Natural killer cell (primary cell): Measurements from ENCODE around the gene RPS6KA1. TPM values are rescaled to one million over a fixed set of nuclear protein-coding genes. Genes with fewer than 3 reads are reported as not detected.
A peak's percentile ranks its signal among the peaks of the same experiment; 100 is the strongest.

Experiments used
- ATAC-seq, 3 donors: fragments of 150-1000 bp in 2 of 3; fragments of 200-7000 bp in 1 of 3; cut with Tn5 transposase; 1 replicate in 1 of 3; 2 replicates in 2 of 3; pipeline ENCODE4 v1.10.0; 2021; ENCODE audit warnings: mild to moderate bottlenecking in 2 of 3, moderate library complexity in 2 of 3
- DNase-seq, 2 donors: peaks; one replicate each; pipeline versions ENCODE4 v3.0.0 to v3.0.0-alpha.2; 2013 to 2021; ENCODE audit warnings: mixed read lengths in 1 of 2
- H3K27ac ChIP-seq: one replicate; pipeline ENCODE4 v1.5.1; 2013; ENCODE audit warnings: mild to moderate bottlenecking, low read length
- H3K27me3 ChIP-seq: one replicate; pipeline ENCODE4 v1.6.1; 2013; ENCODE audit warnings: low read length; ENCODE audit not compliant: control insufficient read depth, insufficient read depth
- H3K36me3 ChIP-seq: one replicate; pipeline ENCODE4 v1.6.1; 2013; ENCODE audit warnings: low read length; ENCODE audit not compliant: control insufficient read depth, insufficient read depth
- H3K4me1 ChIP-seq: one replicate; pipeline ENCODE4 v1.6.1; 2013; ENCODE audit warnings: low read length; ENCODE audit not compliant: control insufficient read depth, insufficient read depth
- H3K4me3 ChIP-seq: one replicate; pipeline ENCODE4 v1.5.1; 2013; ENCODE audit warnings: low read length
- H3K9me3 ChIP-seq: one replicate; pipeline ENCODE4 v1.6.1; 2013; ENCODE audit warnings: low read length; ENCODE audit not compliant: control insufficient read depth, insufficient read depth
- H3K27ac Mint-ChIP-seq, 2 donors: one replicate each; pipeline ENCODE4 v1.8.0; 2022; ENCODE audit warnings: mild to moderate bottlenecking in 2 of 2, mixed read lengths in 2 of 2, moderate library complexity in 1 of 2
- H3K27me3 Mint-ChIP-seq, 2 donors: one replicate each; pipeline ENCODE4 v1.8.0; 2022; ENCODE audit warnings: low read depth in 2 of 2, mixed read lengths in 2 of 2
- H3K36me3 Mint-ChIP-seq: one replicate; pipeline ENCODE4 v1.8.0; 2022; ENCODE audit warnings: mixed read lengths
- H3K4me1 Mint-ChIP-seq, 2 donors: one replicate each; pipeline ENCODE4 v1.8.0; 2022; ENCODE audit warnings: mixed read lengths in 2 of 2
- H3K4me3 Mint-ChIP-seq: one replicate; pipeline ENCODE4 v1.8.0; 2022; ENCODE audit warnings: mild to moderate bottlenecking, moderate library complexity, mixed read lengths
- H3K9me3 Mint-ChIP-seq, 2 donors: one replicate each; pipeline ENCODE4 v1.8.0; 2022; ENCODE audit warnings: mixed read lengths in 2 of 2
- WGBS: methylation state at CpG from one replicate; pipeline ENCODE4 v1.1.7; 2013; ENCODE audit warnings: missing lambda C conversion rate; ENCODE audit not compliant: insufficient coverage; 5-methylcytosine and 5-hydroxymethylcytosine counted together
- intact Hi-C: fragments of 100-400 bp; cut with micrococcal nuclease; formaldehyde crosslinking; loops from one replicate; pipeline ENCODE4 v1.14.2; 2022
- total RNA-seq, 4 donors: library from RNA; stranded (reverse); fragments of 120-200 nt in 1 of 4; gene quantifications; one replicate each; pipeline versions ENCODE4 v1.2.3 to v1.2.4, GENCODE V29; 2013 to 2022
- TF ChIP-seq, protein P1 (sequence below): fragments of 200-600 bp; IDR thresholded peaks from one replicate; pipeline ENCODE4 v1.8.0; 2022; ENCODE audit warnings: antibody characterized with exemption

Gene RPS6KA1
- total RNA-seq, 3 donors from 2014 or later (not counting 1 experiment from before 2014, with no cell fraction given) = 191 to 226 (median 215) TPM

GRCh38 chr1:26598890-26599289, 69.3 kb downstream of the RPS6KA1 start:
- peaks cover 5% of the 10 kb centered on the region for H3K36me3 Mint-ChIP-seq
- ATAC-seq = no peak
- no peaks in the 10 kb centered on the region for H3K36me3 ChIP-seq
- WGBS = 22% methylated on average over 3 of the region's 3 CpGs
- intact Hi-C loops = no loop called here
- no peaks in the 10 kb centered on the region for H3K9me3 ChIP-seq
- no peak overlapping the region for H3K27ac ChIP-seq
- TF ChIP-seq, protein P1, sequence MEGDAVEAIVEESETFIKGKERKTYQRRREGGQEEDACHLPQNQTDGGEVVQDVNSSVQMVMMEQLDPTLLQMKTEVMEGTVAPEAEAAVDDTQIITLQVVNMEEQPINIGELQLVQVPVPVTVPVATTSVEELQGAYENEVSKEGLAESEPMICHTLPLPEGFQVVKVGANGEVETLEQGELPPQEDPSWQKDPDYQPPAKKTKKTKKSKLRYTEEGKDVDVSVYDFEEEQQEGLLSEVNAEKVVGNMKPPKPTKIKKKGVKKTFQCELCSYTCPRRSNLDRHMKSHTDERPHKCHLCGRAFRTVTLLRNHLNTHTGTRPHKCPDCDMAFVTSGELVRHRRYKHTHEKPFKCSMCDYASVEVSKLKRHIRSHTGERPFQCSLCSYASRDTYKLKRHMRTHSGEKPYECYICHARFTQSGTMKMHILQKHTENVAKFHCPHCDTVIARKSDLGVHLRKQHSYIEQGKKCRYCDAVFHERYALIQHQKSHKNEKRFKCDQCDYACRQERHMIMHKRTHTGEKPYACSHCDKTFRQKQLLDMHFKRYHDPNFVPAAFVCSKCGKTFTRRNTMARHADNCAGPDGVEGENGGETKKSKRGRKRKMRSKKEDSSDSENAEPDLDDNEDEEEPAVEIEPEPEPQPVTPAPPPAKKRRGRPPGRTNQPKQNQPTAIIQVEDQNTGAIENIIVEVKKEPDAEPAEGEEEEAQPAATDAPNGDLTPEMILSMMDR = no peak
- no peak for DNase-seq
- no peak overlapping the region for H3K4me3 Mint-ChIP-seq
- no peaks in the 10 kb centered on the region for H3K4me1 ChIP-seq
- peaks cover 11% of the 10 kb centered on the region in 2 donors for H3K4me1 Mint-ChIP-seq
- no peaks in the 10 kb centered on the region for H3K27me3 ChIP-seq
- H3K27ac Mint-ChIP-seq = no peak overlapping the region
- no peaks in the 10 kb centered on the region for H3K9me3 Mint-ChIP-seq
- no peak overlapping the region for H3K4me3 ChIP-seq
- peaks cover 0 to 4% of the 10 kb centered on the region in 2 donors for H3K27me3 Mint-ChIP-seq

DNA sequence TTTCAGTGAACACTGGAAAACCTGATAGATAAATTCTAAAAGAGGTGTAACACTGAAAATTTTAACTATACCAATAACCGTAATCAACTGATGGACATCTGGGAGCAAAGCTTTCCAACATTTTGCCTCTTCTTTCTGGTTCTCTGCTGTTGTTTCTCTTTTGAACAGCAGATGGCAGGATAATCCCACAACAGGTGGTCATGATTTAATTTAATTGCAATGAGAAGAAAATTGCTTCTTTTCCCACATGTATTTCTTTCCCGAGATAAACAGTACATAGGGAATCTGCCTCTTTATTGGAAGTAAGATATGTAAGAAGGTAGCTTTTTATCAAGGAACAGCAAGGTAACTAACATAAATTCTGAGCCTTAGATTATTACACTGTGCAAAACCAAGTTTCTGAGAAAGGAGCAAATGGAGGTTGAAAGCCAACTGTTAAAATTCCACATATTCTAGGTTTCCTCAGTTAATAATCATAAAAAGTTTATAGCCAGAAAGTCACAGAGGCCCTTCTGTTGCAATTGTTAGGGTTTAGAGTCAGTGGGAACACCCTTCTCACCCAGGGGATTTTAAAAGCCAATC, 72.9 kb downstream of the RPS6KA1 start:
- H3K4me1 ChIP-seq = no peaks in the 10 kb centered on the region
- no peaks in the 10 kb centered on the region for H3K36me3 ChIP-seq
- Mint-ChIP-seq H3K27ac (no peak overlapping the region), H3K36me3 (peaks cover 4% of the 10 kb centered on the region), H3K4me3 (no peak overlapping the region), H3K9me3 (no peaks in the 10 kb centered on the region), H3K27me3 (peaks cover 0 to 5% of the 10 kb centered on the region in 2 donors), H3K4me1 (peaks cover 9% of the 10 kb centered on the region in 2 donors)
- no peak overlapping the region for H3K4me3 ChIP-seq
- ATAC-seq = peak; percentile 49 to 83 (median 69)
- DNase-seq = peak in 1 of 2 donors; percentile 86
- TF ChIP-seq, protein P1 = peak; percentile 98
- H3K9me3 ChIP-seq = no peaks in the 10 kb centered on the region
- intact Hi-C loops = loop anchor here (1.0 kb wide), 3 partner anchors 75 to 276 kb away; no protein-coding TSS in a partner anchor
- H3K27ac ChIP-seq = no peak overlapping the region
- H3K27me3 ChIP-seq = no peaks in the 10 kb centered on the region
- 0% methylated on average over 1 of the region's 2 CpGs for WGBS

- Histone ChIP-seq H3K4me1 (no peaks in the 10 kb centered on the region), H3K27ac (no peak overlapping the region), H3K27me3 (no peaks in the 10 kb centered on the region), H3K9me3 (no peaks in the 10 kb centered on the region), H3K36me3 (no peaks in the 10 kb centered on the region), H3K4me3 (no peak overlapping the region)
- 93% methylated on average over 2 of the region's 4 CpGs for WGBS
- Mint-ChIP-seq H3K4me3 (no peak overlapping the region), H3K9me3 (no peaks in the 10 kb centered on the region), H3K36me3 (no peaks in the 10 kb centered on the region), H3K27ac (no peak overlapping the region), H3K27me3 (peaks cover 0 to 4% of the 10 kb centered on the region in 2 donors), H3K4me1 (peaks cover 4 to 5% of the 10 kb centered on the region in 2 donors)
- ATAC-seq = no peak
- DNase-seq = no peak
- intact Hi-C loops = no loop called here
- TF ChIP-seq, protein P1 = no peak
These were observed 74.3 kb downstream of the RPS6KA1 start for GRCh38 chr1:26603856-26604255.

GRCh38 chr1:26607186-26607585, 77.6 kb downstream of the RPS6KA1 start:
- no peak for ATAC-seq
- Mint-ChIP-seq H3K27ac (no peak overlapping the region), H3K36me3 (no peaks in the 10 kb centered on the region), H3K4me1 (peaks cover 4 to 5% of the 10 kb centered on the region in 2 donors), H3K27me3 (peaks cover 0 to 10% of the 10 kb centered on the region in 2 donors), H3K9me3 (no peaks in the 10 kb centered on the region), H3K4me3 (no peak overlapping the region)
- no peak overlapping the region for H3K27ac ChIP-seq
- WGBS = 87% methylated on average over 3 of the region's 3 CpGs
- DNase-seq = no peak
- no peaks in the 10 kb centered on the region for H3K27me3 ChIP-seq
- TF ChIP-seq, protein P1 = no peak
- H3K36me3 ChIP-seq = no peaks in the 10 kb centered on the region
- H3K4me3 ChIP-seq = no peak overlapping the region
- H3K9me3 ChIP-seq = no peaks in the 10 kb centered on the region
- no peaks in the 10 kb centered on the region for H3K4me1 ChIP-seq
- intact Hi-C loops = no loop called here
